Mesothelial cell of epicardium (in vitro differentiated cells): Measurements from ENCODE around the gene STAMBPL1. TPM values are rescaled to one million over a fixed set of nuclear protein-coding genes. Genes with fewer than 3 reads are reported as not detected.
A peak's percentile ranks its signal among the peaks of the same experiment; 100 is the strongest.

Experiments
- DNase-seq, 2 experiments: peaks; one replicate each; pipeline ENCODE4 v3.0.0; 2021; ENCODE audit warnings: low spot score in 2 of 2; ENCODE audit not compliant: unreplicated experiment in 2 of 2
- H3K27ac Mint-ChIP-seq: 2 replicates; pipeline ENCODE4 v1.8.0; 2021; ENCODE audit warnings: mixed read lengths
- H3K27me3 Mint-ChIP-seq: 2 replicates; pipeline ENCODE4 v1.8.0; 2021; ENCODE audit warnings: low read depth, mixed read lengths
- H3K36me3 Mint-ChIP-seq: 2 replicates; pipeline ENCODE4 v1.8.0; 2021; ENCODE audit warnings: mixed read lengths
- H3K4me1 Mint-ChIP-seq: 2 replicates; pipeline ENCODE4 v1.8.0; 2021; ENCODE audit warnings: mixed read lengths
- H3K4me3 Mint-ChIP-seq: 2 replicates; pipeline ENCODE4 v1.8.0; 2021; ENCODE audit warnings: mild to moderate bottlenecking, moderate library complexity, mixed read lengths
- H3K9me3 Mint-ChIP-seq: 2 replicates; pipeline ENCODE4 v1.8.0; 2021; ENCODE audit warnings: mixed read lengths
- CTCF ChIP-seq: fragments of 200-600 bp; sonication (generic); IDR thresholded peaks from one replicate; pipeline ENCODE4 v1.5.0; 2021; ENCODE audit warnings: antibody characterized with exemption; ENCODE audit not compliant: unreplicated experiment
- total RNA-seq: library from RNA; stranded (reverse); gene quantifications from 3 replicates; pipeline ENCODE4 v1.2.1, GENCODE V29; 2021

Gene STAMBPL1
- total RNA-seq, 1 donor from 2014 or later = 3.6 TPM

- Mint-ChIP-seq H3K36me3 (no peaks in the 10 kb centered on the region), H3K27me3 (no peaks in the 10 kb centered on the region), H3K9me3 (no peaks in the 10 kb centered on the region)
Observed at GRCh38 chr10:88911851-88912250, 31.8 kb downstream of the STAMBPL1 start.

GRCh38 chr10:88913127-88913526 is 33.1 kb downstream of the STAMBPL1 start:
- Mint-ChIP-seq H3K27me3 (no peaks in the 10 kb centered on the region), H3K4me3 (peak overlapping the region; percentile 5), H3K36me3 (no peaks in the 10 kb centered on the region), H3K27ac (peak overlapping the region; percentile 32), H3K9me3 (no peaks in the 10 kb centered on the region), H3K4me1 (peaks cover 36% of the 10 kb centered on the region)
- TF ChIP-seq CTCF = no peak
- no peak for DNase-seq

More at GRCh38 chr10:88911851-88912250, 31.8 kb downstream of the STAMBPL1 start:
- H3K4me3 Mint-ChIP-seq = no peak overlapping the region
- DNase-seq = no peak
- peaks cover 36% of the 10 kb centered on the region for H3K4me1 Mint-ChIP-seq
- H3K27ac Mint-ChIP-seq = no peak overlapping the region
- TF ChIP-seq CTCF = no peak

- Mint-ChIP-seq H3K4me3 (no peak overlapping the region), H3K27ac (peak overlapping the region; percentile 55), H3K4me1 (peaks cover 36% of the 10 kb centered on the region), H3K36me3 (no peaks in the 10 kb centered on the region), H3K27me3 (no peaks in the 10 kb centered on the region), H3K9me3 (no peaks in the 10 kb centered on the region)
- no peak for DNase-seq
- TF ChIP-seq CTCF = no peak
Observed at GRCh38 chr10:88913788-88914187, 33.7 kb downstream of the STAMBPL1 start.

- H3K9me3 Mint-ChIP-seq = no peaks in the 10 kb centered on the region
- H3K4me1 Mint-ChIP-seq = peaks cover 46% of the 10 kb centered on the region
- no peak for DNase-seq
- H3K4me3 Mint-ChIP-seq = no peak overlapping the region
- H3K36me3 Mint-ChIP-seq = no peaks in the 10 kb centered on the region
- TF ChIP-seq CTCF = no peak
- H3K27me3 Mint-ChIP-seq = no peaks in the 10 kb centered on the region
- peak overlapping the region; percentile 59 for H3K27ac Mint-ChIP-seq
Observed at GRCh38 chr10:88915781-88916180, 35.7 kb downstream of the STAMBPL1 start.

- H3K27ac Mint-ChIP-seq = peak overlapping the region; percentile 59
- H3K4me1 Mint-ChIP-seq = peaks cover 48% of the 10 kb centered on the region
- no peaks in the 10 kb centered on the region for H3K36me3 Mint-ChIP-seq
- H3K27me3 Mint-ChIP-seq = no peaks in the 10 kb centered on the region
- no peak for DNase-seq
- no peak for TF ChIP-seq CTCF
- H3K4me3 Mint-ChIP-seq = no peak overlapping the region
- no peaks in the 10 kb centered on the region for H3K9me3 Mint-ChIP-seq
Observed at GRCh38 chr10:88916231-88916630, 36.2 kb downstream of the STAMBPL1 start.

- no peak for DNase-seq
- Mint-ChIP-seq H3K4me1 (peaks cover 49% of the 10 kb centered on the region), H3K36me3 (no peaks in the 10 kb centered on the region), H3K27me3 (no peaks in the 10 kb centered on the region), H3K4me3 (no peak overlapping the region), H3K9me3 (no peaks in the 10 kb centered on the region), H3K27ac (no peak overlapping the region)
- TF ChIP-seq CTCF = no peak
Observed at GRCh38 chr10:88916986-88917385, 36.9 kb downstream of the STAMBPL1 start.
